ENCODE results near the gene TXNL4B. TPM values are rescaled to one million over a fixed set of nuclear protein-coding genes. Genes with fewer than 3 reads are reported as not detected.
"Not testable (repeated sequence)": the region's sequence is repeated elsewhere in the genome, so short reads cannot be mapped to it uniquely, and the experiment has no call there.

TXNL4B gene
- total RNA-seq, 1 experiment from 2014 or later: 15.1 TPM

- DNase-seq (ENCODE audit: extremely low read depth, low read depth): not testable (repeated sequence)
Observed at GRCh38 chr16:72076991-72077706, 16.3 kb downstream of the TXNL4B start.

- DNase-seq (ENCODE audit: extremely low read depth, low read depth): not testable (repeated sequence)
Observed at GRCh38 chr16:72075067-72075466, 18.4 kb downstream of the TXNL4B start.

GRCh38 chr16:72073560-72074230, 19.7 kb downstream of the TXNL4B start:
- no peak for DNase-seq (ENCODE audit: extremely low read depth, low read depth)

- no peak for DNase-seq (ENCODE audit: extremely low read depth, low read depth)
Observed at GRCh38 chr16:72072514-72073342, 20.7 kb downstream of the TXNL4B start.

- no peak for DNase-seq (ENCODE audit: extremely low read depth, low read depth)
Observed at GRCh38 chr16:72068930-72069329, 24.5 kb downstream of the TXNL4B start.

GRCh38 chr16:72066747-72067146, 26.7 kb downstream of the TXNL4B start:
- peak; percentile 30 for DNase-seq (ENCODE audit: extremely low read depth, low read depth)

- DNase-seq (ENCODE audit: extremely low read depth, low read depth): no peak
Observed at GRCh38 chr16:72064361-72064894, 29.0 kb downstream of the TXNL4B start.

GRCh38 chr16:72061564-72061963, 31.9 kb downstream of the TXNL4B start:
- DNase-seq (ENCODE audit: extremely low read depth, low read depth): no peak

- no peak for DNase-seq (ENCODE audit: extremely low read depth, low read depth)
Observed at GRCh38 chr16:72060405-72060804, 33.0 kb downstream of the TXNL4B start.

GRCh38 chr16:72059060-72059459, 34.4 kb downstream of the TXNL4B start:
- DNase-seq (ENCODE audit: extremely low read depth, low read depth): not testable (repeated sequence)

GRCh38 chr16:72057313-72057712, 36.1 kb downstream of the TXNL4B start:
- DNase-seq (ENCODE audit: extremely low read depth, low read depth): not testable (repeated sequence)

- no peak for DNase-seq (ENCODE audit: extremely low read depth, low read depth)
Observed at GRCh38 chr16:72055911-72056310, 37.5 kb downstream of the TXNL4B start.

- not testable (repeated sequence) for DNase-seq (ENCODE audit: extremely low read depth, low read depth)
Observed at GRCh38 chr16:72054254-72054847, 39.1 kb downstream of the TXNL4B start, which contains the start of gene HP. Gene HP (plus strand): TSS chr16:72054505. CDS start chr16:72054653, 148 bp downstream.

- DNase-seq (ENCODE audit: extremely low read depth, low read depth): no peak
Observed at GRCh38 chr16:72051818-72052217, 41.6 kb downstream of the TXNL4B start.

GRCh38 chr16:72050769-72051464, 42.5 kb downstream of the TXNL4B start:
- no peak for DNase-seq (ENCODE audit: extremely low read depth, low read depth)

GRCh38 chr16:72049110-72049509, 44.3 kb downstream of the TXNL4B start:
- no peak for DNase-seq (ENCODE audit: extremely low read depth, low read depth)

GRCh38 chr16:72044825-72045359, 48.5 kb downstream of the TXNL4B start:
- DNase-seq (ENCODE audit: extremely low read depth, low read depth): no peak

GRCh38 chr16:72044296-72044695, 49.1 kb downstream of the TXNL4B start:
- no peak for DNase-seq (ENCODE audit: extremely low read depth, low read depth)

- DNase-seq (ENCODE audit: extremely low read depth, low read depth): no peak
Observed at GRCh38 chr16:72043539-72043938, 49.9 kb downstream of the TXNL4B start.

- no peak for DNase-seq (ENCODE audit: extremely low read depth, low read depth)
Observed at GRCh38 chr16:72043058-72043457, 50.4 kb downstream of the TXNL4B start.
